Left lung (tissue), 10 donors: ENCODE measurements around the gene CAMLG. TPM values are rescaled to one million over a fixed set of nuclear protein-coding genes. Genes with fewer than 3 reads are reported as not detected.
A peak's percentile ranks its signal among the peaks of the same experiment; 100 is the strongest.

Source experiments
- ATAC-seq: fragments of 200-7000 bp; cut with Tn5 transposase; one replicate; pipeline ENCODE4 v1.9.1; 2020; ENCODE audit warnings: moderate library complexity
- DNase-seq, 4 donors: peaks; one replicate each; pipeline ENCODE4 v3.0.0-alpha.2; 2013 to 2020
- H3K27ac ChIP-seq, 2 donors: fragments of 200-600 bp; sonication (generic) in 1 of 2; one replicate each; pipeline versions ENCODE4 v1.5.0 to v1.8.0; 2020 to 2021
- H3K27me3 ChIP-seq, 2 donors: fragments of 200-600 bp; sonication (generic) in 1 of 2; one replicate each; pipeline versions ENCODE4 v1.5.0 to v1.8.0; 2020 to 2021
- H3K36me3 ChIP-seq, 2 donors: fragments of 200-600 bp; sonication (generic) in 1 of 2; one replicate each; pipeline versions ENCODE4 v1.5.0 to v1.8.0; 2020 to 2021
- H3K4me1 ChIP-seq, 2 donors: fragments of 200-600 bp; one replicate each; pipeline ENCODE4 v1.8.0; 2021
- H3K4me3 ChIP-seq, 2 donors: fragments of 200-600 bp; sonication (generic) in 1 of 2; one replicate each; pipeline versions ENCODE4 v1.5.0 to v1.8.0; 2020 to 2021; ENCODE audit warnings: mild to moderate bottlenecking in 1 of 2
- H3K9me3 ChIP-seq, 2 donors: fragments of 200-600 bp; sonication (generic) in 1 of 2; one replicate each; pipeline versions ENCODE4 v1.5.0 to v1.8.0; 2020 to 2021
- intact Hi-C, 2 donors: fragments of 100-400 bp; cut with DNase I; formaldehyde crosslinking; loops; one replicate each; pipeline versions ENCODE4 v1.11.2 to v1.14.2; 2022
- polyA plus RNA-seq, 6 donors: library from polyadenylated mRNA; unstranded; fragments of 120-200 nt; gene quantifications; one replicate each; pipeline ENCODE4 v1.2.1, GENCODE V29; 2013; ENCODE audit not compliant: insufficient read length in 6 of 6
- total RNA-seq, 2 donors: library from RNA; stranded (reverse); fragmentation: NEBNext Ultra II Directional; extraction: Animal tissue kit (Norgen Biotek cat#: 25700); gene quantifications; one replicate each; pipeline ENCODE4 v1.2.1, GENCODE V29; 2021
- TF ChIP-seq, protein P1 (sequence below), 2 donors: fragments of 200-600 bp; sonication (generic) in 1 of 2; IDR thresholded peaks; one replicate each; pipeline versions ENCODE4 v1.5.0 to v1.8.0; 2021; ENCODE audit warnings: antibody characterized with exemption in 2 of 2
- donor health status: DM: no; HTN: yes; CAD: no.
- donor health status: DM: no; HTN: no; CAD: no.

Gene CAMLG
- total and polyA plus RNA-seq, 8 donors = 23.6 to 71.6 (median 67.6) TPM

GRCh38 chr5:134736173-134736812, 2.1 kb upstream of the CAMLG start:
- H3K4me1 ChIP-seq = peaks cover 5 to 28% of the 10 kb centered on the region in 2 donors
- H3K27me3 ChIP-seq = no peaks in the 10 kb centered on the region
- DNase-seq (no peak), ATAC-seq (no peak)
- H3K27ac ChIP-seq = peak overlapping the region in 1 of 2 donors; percentile 25
- no peak overlapping the region for H3K4me3 ChIP-seq
- TF ChIP-seq, protein P1, sequence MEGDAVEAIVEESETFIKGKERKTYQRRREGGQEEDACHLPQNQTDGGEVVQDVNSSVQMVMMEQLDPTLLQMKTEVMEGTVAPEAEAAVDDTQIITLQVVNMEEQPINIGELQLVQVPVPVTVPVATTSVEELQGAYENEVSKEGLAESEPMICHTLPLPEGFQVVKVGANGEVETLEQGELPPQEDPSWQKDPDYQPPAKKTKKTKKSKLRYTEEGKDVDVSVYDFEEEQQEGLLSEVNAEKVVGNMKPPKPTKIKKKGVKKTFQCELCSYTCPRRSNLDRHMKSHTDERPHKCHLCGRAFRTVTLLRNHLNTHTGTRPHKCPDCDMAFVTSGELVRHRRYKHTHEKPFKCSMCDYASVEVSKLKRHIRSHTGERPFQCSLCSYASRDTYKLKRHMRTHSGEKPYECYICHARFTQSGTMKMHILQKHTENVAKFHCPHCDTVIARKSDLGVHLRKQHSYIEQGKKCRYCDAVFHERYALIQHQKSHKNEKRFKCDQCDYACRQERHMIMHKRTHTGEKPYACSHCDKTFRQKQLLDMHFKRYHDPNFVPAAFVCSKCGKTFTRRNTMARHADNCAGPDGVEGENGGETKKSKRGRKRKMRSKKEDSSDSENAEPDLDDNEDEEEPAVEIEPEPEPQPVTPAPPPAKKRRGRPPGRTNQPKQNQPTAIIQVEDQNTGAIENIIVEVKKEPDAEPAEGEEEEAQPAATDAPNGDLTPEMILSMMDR (IDR thresholded peaks at IDR 0.05) = no peak
- intact Hi-C loops = no loop called here
- no peaks in the 10 kb centered on the region for H3K9me3 ChIP-seq
- H3K36me3 ChIP-seq = no peaks in the 10 kb centered on the region

DNA sequence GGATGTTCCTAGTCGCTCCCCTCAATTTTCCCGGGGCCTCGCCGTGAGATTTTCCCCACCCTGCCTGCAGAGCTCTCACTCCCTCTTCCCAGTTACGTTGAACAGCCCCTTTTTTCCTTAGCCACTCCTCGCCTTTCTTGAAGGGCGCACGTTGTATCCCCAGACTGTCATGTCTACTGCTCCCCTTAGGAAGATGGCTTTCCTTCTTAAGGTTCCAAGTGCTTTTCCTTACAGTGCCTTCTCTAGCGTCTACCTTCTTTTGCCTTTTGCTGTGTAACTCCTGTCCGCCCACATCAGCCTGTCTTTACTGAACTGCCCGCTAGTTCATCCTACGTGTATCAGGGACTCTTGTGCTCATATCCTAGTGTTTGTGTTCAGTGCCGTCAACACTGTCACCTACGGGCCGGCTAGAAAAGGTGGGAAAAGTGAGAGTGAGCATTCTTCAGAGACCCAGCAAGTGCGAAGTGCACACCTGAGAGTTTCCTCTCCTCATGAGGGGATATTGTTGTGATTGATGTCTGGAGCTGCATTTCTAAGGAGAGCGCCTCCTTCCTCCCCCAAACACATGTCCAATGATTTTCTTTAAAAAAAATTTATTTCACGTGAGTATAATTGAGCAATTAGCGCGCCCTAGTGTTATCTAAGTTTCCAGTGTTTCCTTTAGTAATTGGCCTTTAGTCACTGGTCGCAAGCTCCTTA, 764 bp downstream of the CAMLG start:
- H3K9me3 ChIP-seq = no peaks in the 10 kb centered on the region
- DNase-seq = peak in 2 of 4 donors; percentile 32 to 48
- H3K27ac ChIP-seq = peak overlapping the region; percentile 91 to 92
- H3K27me3 ChIP-seq = no peaks in the 10 kb centered on the region
- peak overlapping the region; percentile 87 to 93 for H3K4me3 ChIP-seq
- intact Hi-C loops = no loop called here
- H3K4me1 ChIP-seq = peaks cover 5 to 28% of the 10 kb centered on the region in 2 donors
- H3K36me3 ChIP-seq = peaks cover 0 to 13% of the 10 kb centered on the region in 2 donors
- peak; percentile 38 for ATAC-seq
- TF ChIP-seq, protein P1 (IDR thresholded peaks at IDR 0.05) = no peak

- Histone ChIP-seq H3K36me3 (peaks cover 0 to 19% of the 10 kb centered on the region in 2 donors), H3K9me3 (no peaks in the 10 kb centered on the region), H3K27me3 (no peaks in the 10 kb centered on the region), H3K4me3 (no peak overlapping the region), H3K4me1 (peaks cover 5 to 25% of the 10 kb centered on the region in 2 donors), H3K27ac (no peak overlapping the region)
- intact Hi-C loops = no loop called here
- no peak for DNase-seq
- ATAC-seq = no peak
- TF ChIP-seq, protein P1 (IDR thresholded peaks at IDR 0.05) = no peak
These were observed 2.7 kb downstream of the CAMLG start for GRCh38 chr5:134741052-134741451.

GRCh38 chr5:134742134-134742533, 3.8 kb downstream of the CAMLG start:
- Histone ChIP-seq H3K4me3 (no peak overlapping the region), H3K4me1 (peaks cover 5 to 20% of the 10 kb centered on the region in 2 donors), H3K36me3 (peaks cover 0 to 19% of the 10 kb centered on the region in 2 donors), H3K9me3 (no peaks in the 10 kb centered on the region), H3K27ac (no peak overlapping the region), H3K27me3 (no peaks in the 10 kb centered on the region)
- intact Hi-C loops = no loop called here
- DNase-seq = no peak
- no peak for ATAC-seq
- TF ChIP-seq, protein P1 (IDR thresholded peaks at IDR 0.05) = no peak

- TF ChIP-seq, protein P1 (IDR thresholded peaks at IDR 0.05) = no peak
- Histone ChIP-seq H3K36me3 (peaks cover 0 to 26% of the 10 kb centered on the region in 2 donors), H3K9me3 (no peaks in the 10 kb centered on the region), H3K27ac (no peak overlapping the region), H3K4me3 (no peak overlapping the region), H3K4me1 (no peaks in the 10 kb centered on the region), H3K27me3 (no peaks in the 10 kb centered on the region)
- intact Hi-C loops = no loop called here
- no peak for ATAC-seq
- DNase-seq = no peak
These were observed 11.1 kb downstream of the CAMLG start for GRCh38 chr5:134749415-134749814.
